HCT116 (cell line): ENCODE measurements around the gene THPO. TPM values are rescaled to one million over a fixed set of nuclear protein-coding genes. Genes with fewer than 3 reads are reported as not detected.

ENCODE experiments used
- ATAC-seq: fragments of 200-7000 bp; cut with Tn5 transposase; 2 replicates; pipeline ENCODE4 v1.9.1; 2020; ENCODE audit warnings: mild to moderate bottlenecking, moderate library complexity
- BruUV-seq: library from RNA; stranded (reverse); fragments of 400-500 nt; replicated peaks from 2 replicates; lab custom pipeline; 2021; lab: Mats Ljungman, UMichigan
- CTCF ChIA-PET: fragments of 300-600 bp; sonication (Branson Sonifier 250); formaldehyde crosslinking; loops from one replicate; lab custom pipeline; 2021; ENCODE audit warnings: antibody characterized with exemption; lab: Charles Lee
- POLR2A ChIA-PET: fragments of 300-600, 350-600 bp; sonication (Branson Sonifier 250); formaldehyde crosslinking; loops from one replicate; lab custom pipeline; 2021; ENCODE audit warnings: antibody characterized with exemption; lab: Charles Lee
- RAD21 ChIA-PET, 2 experiments: fragments of 300-600 bp; sonication (Branson Sonifier 250); formaldehyde crosslinking; loops; one replicate each; lab custom pipeline; 2023; ENCODE audit warnings: low total read pairs in 2 of 2; ENCODE audit not compliant: uncharacterized antibody in 2 of 2, unreplicated experiment in 2 of 2, low non-redundant PET in 1 of 2; lab: Charles Lee
- DNase-seq: peaks from one replicate; pipeline ENCODE4 v3.0.0-alpha.2; 2010; ENCODE audit warnings: low read depth, low spot score
- H2AFZ ChIP-seq: fragments of 200-600 bp; shearing (Covaris generic), sonication (generic); 2 replicates; pipeline ENCODE4 v1.6.1; 2017; ENCODE audit warnings: low read depth, mixed run types, mixed read lengths, antibody characterized with exemption, low read length; ENCODE audit not compliant: poor library complexity, severe bottlenecking
- H3K27ac ChIP-seq: 2 replicates; pipeline ENCODE4 v1.5.1; 2012; ENCODE audit warnings: low read depth, low read length
- H3K27me3 ChIP-seq: fragments of 200-600 bp; sonication (generic); 2 replicates; pipeline ENCODE4 v1.6.1; 2016; ENCODE audit warnings: mixed run types, low read length, mixed read lengths; ENCODE audit not compliant: insufficient read depth
- H3K36me3 ChIP-seq, 2 experiments: fragments of 200-500 bp in 1 of 2; fragments of 200-600 bp in 1 of 2; sonication (Bioruptor generic) in 1 of 2; sonication (generic) in 1 of 2; 2 replicates each; pipeline versions ENCODE4 v1.5.1 to v1.6.1; 2014 to 2016; ENCODE audit warnings: low read length in 2 of 2, inconsistent platforms in 1 of 2, mixed read lengths in 1 of 2, mixed run types in 1 of 2; ENCODE audit not compliant: insufficient read depth in 2 of 2, control insufficient read depth in 1 of 2
- H3K4me1 ChIP-seq, 2 experiments: fragments of 200-600 bp in 1 of 2; sonication (generic) in 1 of 2; 2 replicates each; pipeline versions ENCODE4 v1.5.1 to v1.6.1; 2012 to 2017; ENCODE audit warnings: low read length in 2 of 2, inconsistent platforms in 1 of 2, mild to moderate bottlenecking in 1 of 2, mixed read lengths in 1 of 2, mixed run types in 1 of 2, moderate library complexity in 1 of 2; ENCODE audit not compliant: insufficient read depth in 2 of 2, control insufficient read depth in 1 of 2
- H3K4me2 ChIP-seq: fragments of 200-600 bp; sonication (generic); 2 replicates; pipeline ENCODE4 v1.6.1; 2017; ENCODE audit warnings: mixed run types, low read length, mixed read lengths
- H3K4me3 ChIP-seq, 2 experiments: fragments of 200-600 bp in 1 of 2; sonication (generic) in 1 of 2; replicated peaks in 1 of 2; 2 replicates each; pipeline ENCODE4 v1.5.1; 2011 to 2016; ENCODE audit warnings: low read length in 2 of 2, control low read depth in 1 of 2, low read depth in 1 of 2, mild to moderate bottlenecking in 1 of 2, mixed read lengths in 1 of 2, mixed run types in 1 of 2
- H3K79me2 ChIP-seq: fragments of 200-600 bp; sonication (generic); 2 replicates; pipeline ENCODE4 v1.6.1; 2017; ENCODE audit warnings: mild to moderate bottlenecking, mixed run types, low read length, moderate library complexity, mixed read lengths; ENCODE audit not compliant: insufficient read depth
- H3K9ac ChIP-seq: fragments of 200-600 bp; sonication (generic); 2 replicates; pipeline ENCODE4 v1.6.1; 2016; ENCODE audit warnings: low read length, mixed read lengths
- H3K9me2 ChIP-seq: fragments of 200-600 bp; sonication (generic), shearing (Covaris generic); 2 replicates; pipeline ENCODE4 v1.6.1; 2017; ENCODE audit warnings: mixed run types, mild to moderate bottlenecking, moderate library complexity; ENCODE audit not compliant: insufficient read depth
- H3K9me3 ChIP-seq, 2 experiments: fragments of 200-500 bp in 1 of 2; fragments of 200-600 bp in 1 of 2; sonication (Bioruptor generic) in 1 of 2; sonication (generic) in 1 of 2; 2 replicates each; pipeline ENCODE4 v1.6.1; 2014 to 2017; ENCODE audit warnings: low read length in 2 of 2, mixed read lengths in 2 of 2, inconsistent platforms in 1 of 2, low read depth in 1 of 2, mild to moderate bottlenecking in 1 of 2, mixed run types in 1 of 2, moderate library complexity in 1 of 2; ENCODE audit not compliant: control insufficient read depth in 1 of 2, insufficient read depth in 1 of 2
- H4K20me1 ChIP-seq: fragments of 200-600 bp; sonication (generic), shearing (Covaris generic); 2 replicates; pipeline ENCODE4 v1.6.1; 2017; ENCODE audit warnings: mixed run types, mild to moderate bottlenecking, moderate library complexity; ENCODE audit not compliant: insufficient read depth
- CBX3 ChIP-seq: IDR thresholded peaks from 2 replicates; pipeline ENCODE4 v1.6.1; 2012; ENCODE audit warnings: low read depth
- CEBPB ChIP-seq: IDR thresholded peaks from 2 replicates; pipeline ENCODE4 v1.6.1; 2012; ENCODE audit warnings: low read depth
- EGR1 ChIP-seq: IDR thresholded peaks from 2 replicates; pipeline ENCODE4 v1.6.1; 2012; ENCODE audit warnings: low read depth
- EZH2 ChIP-seq: fragments of 200-600 bp; sonication (generic); IDR thresholded peaks from 2 replicates; pipeline ENCODE4 v1.6.1; 2017; ENCODE audit warnings: antibody characterized with exemption, mixed run types
- EZH2phosphoT487 ChIP-seq: fragments of 200-600 bp; IDR thresholded peaks from 2 replicates; pipeline ENCODE4 v1.6.1; 2018; ENCODE audit warnings: antibody characterized with exemption, borderline replicate concordance
- JUND ChIP-seq: IDR thresholded peaks from 2 replicates; pipeline ENCODE4 v1.6.1; 2012
- POLR2AphosphoS5 ChIP-seq: IDR thresholded peaks from 2 replicates; pipeline ENCODE4 v1.6.1; 2011; ENCODE audit warnings: mild to moderate bottlenecking, low read depth, low read length, moderate library complexity
- RAD21 ChIP-seq: IDR thresholded peaks from 2 replicates; pipeline ENCODE4 v1.6.1; 2012; ENCODE audit warnings: low read depth, mild to moderate bottlenecking
- SP1 ChIP-seq: IDR thresholded peaks from 2 replicates; pipeline ENCODE4 v1.6.1; 2012; ENCODE audit warnings: low read depth
- SRF ChIP-seq: IDR thresholded peaks from 2 replicates; pipeline ENCODE4 v1.6.1; 2012; ENCODE audit warnings: low read depth
- TCF7L2 ChIP-seq: IDR thresholded peaks from 2 replicates; pipeline ENCODE4 v1.7.0; 2011; ENCODE audit warnings: borderline replicate concordance, inconsistent platforms; ENCODE audit not compliant: insufficient read depth, insufficient read length; ENCODE audit errors: extremely low read depth
- YY1 ChIP-seq: IDR thresholded peaks from 2 replicates; pipeline ENCODE4 v1.6.1; 2011; ENCODE audit warnings: low read length, low read depth, moderate library complexity, mild to moderate bottlenecking; ENCODE audit not compliant: insufficient replicate concordance; ENCODE audit errors: extremely low read depth
- ZFX ChIP-seq: fragments of 450-650 bp; IDR thresholded peaks from 2 replicates; pipeline ENCODE4 v1.6.1; 2017
- ZNF274 ChIP-seq: fragments of 200-500 bp; sonication (Bioruptor generic); IDR thresholded peaks from 2 replicates; pipeline ENCODE4 v1.6.1; 2014; ENCODE audit warnings: mild to moderate bottlenecking, low read depth, low read length, inconsistent platforms
- intact Hi-C: fragments of 100-400 bp; cut with micrococcal nuclease; formaldehyde crosslinking; loops from 2 replicates; pipeline ENCODE4 v1.10.0; 2022
- total RNA-seq: library from RNA; stranded (reverse); gene quantifications from one replicate; pipeline ENCODE4 v1.2.1, GENCODE V29; 2021; ENCODE audit not compliant: unreplicated experiment
- TF ChIP-seq, protein P1 (sequence below): IDR thresholded peaks from 2 replicates; pipeline ENCODE4 v1.6.1; 2012; ENCODE audit warnings: low read depth
- TF ChIP-seq, protein P2 (sequence below): IDR thresholded peaks from 2 replicates; pipeline ENCODE4 v1.6.1; 2011; ENCODE audit warnings: mild to moderate bottlenecking, low read length, moderate library complexity; ENCODE audit not compliant: insufficient replicate concordance; ENCODE audit errors: extremely low read depth
- TF ChIP-seq, protein P3 (sequence below): IDR thresholded peaks from 2 replicates; pipeline ENCODE4 v1.6.1; 2012

THPO gene
- total RNA-seq, 1 experiment from 2014 or later: not detected

GRCh38 chr3:184354754-184355153 lies 23.3 kb downstream of the THPO start:
- Histone ChIP-seq H3K4me1 (peaks cover 0 to 6% of the 10 kb centered on the region in 2 experiments; a peak in 1 of 4 replicates), H3K79me2 (no peaks in the 10 kb centered on the region; the same call in 1 of the 2 replicates), H3K27me3 (no peaks in the 10 kb centered on the region), H4K20me1 (no peaks in the 10 kb centered on the region), H3K9me2 (no peaks in the 10 kb centered on the region), H3K27ac (no peak overlapping the region), H3K4me3 (no peak overlapping the region), H3K9ac (no peak overlapping the region), H3K4me2 (no peak overlapping the region), H3K9me3 (no peaks in the 10 kb centered on the region), H3K36me3 (peaks cover 24% of the 10 kb centered on the region in 2 experiments; a peak in 3 of 4 replicates), H2AFZ (no peak overlapping the region)
- no peak for TF ChIP-seq EZH2phosphoT487
- no peak for TF ChIP-seq POLR2AphosphoS5
- TF ChIP-seq SP1: no peak
- TF ChIP-seq TCF7L2: no peak
- no peak for TF ChIP-seq ZNF274
- TF ChIP-seq YY1: no peak
- no peak for TF ChIP-seq EGR1
- TF ChIP-seq, protein P1, sequence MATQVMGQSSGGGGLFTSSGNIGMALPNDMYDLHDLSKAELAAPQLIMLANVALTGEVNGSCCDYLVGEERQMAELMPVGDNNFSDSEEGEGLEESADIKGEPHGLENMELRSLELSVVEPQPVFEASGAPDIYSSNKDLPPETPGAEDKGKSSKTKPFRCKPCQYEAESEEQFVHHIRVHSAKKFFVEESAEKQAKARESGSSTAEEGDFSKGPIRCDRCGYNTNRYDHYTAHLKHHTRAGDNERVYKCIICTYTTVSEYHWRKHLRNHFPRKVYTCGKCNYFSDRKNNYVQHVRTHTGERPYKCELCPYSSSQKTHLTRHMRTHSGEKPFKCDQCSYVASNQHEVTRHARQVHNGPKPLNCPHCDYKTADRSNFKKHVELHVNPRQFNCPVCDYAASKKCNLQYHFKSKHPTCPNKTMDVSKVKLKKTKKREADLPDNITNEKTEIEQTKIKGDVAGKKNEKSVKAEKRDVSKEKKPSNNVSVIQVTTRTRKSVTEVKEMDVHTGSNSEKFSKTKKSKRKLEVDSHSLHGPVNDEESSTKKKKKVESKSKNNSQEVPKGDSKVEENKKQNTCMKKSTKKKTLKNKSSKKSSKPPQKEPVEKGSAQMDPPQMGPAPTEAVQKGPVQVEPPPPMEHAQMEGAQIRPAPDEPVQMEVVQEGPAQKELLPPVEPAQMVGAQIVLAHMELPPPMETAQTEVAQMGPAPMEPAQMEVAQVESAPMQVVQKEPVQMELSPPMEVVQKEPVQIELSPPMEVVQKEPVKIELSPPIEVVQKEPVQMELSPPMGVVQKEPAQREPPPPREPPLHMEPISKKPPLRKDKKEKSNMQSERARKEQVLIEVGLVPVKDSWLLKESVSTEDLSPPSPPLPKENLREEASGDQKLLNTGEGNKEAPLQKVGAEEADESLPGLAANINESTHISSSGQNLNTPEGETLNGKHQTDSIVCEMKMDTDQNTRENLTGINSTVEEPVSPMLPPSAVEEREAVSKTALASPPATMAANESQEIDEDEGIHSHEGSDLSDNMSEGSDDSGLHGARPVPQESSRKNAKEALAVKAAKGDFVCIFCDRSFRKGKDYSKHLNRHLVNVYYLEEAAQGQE: no peak
- TF ChIP-seq CBX3: no peak
- TF ChIP-seq, protein P2, sequence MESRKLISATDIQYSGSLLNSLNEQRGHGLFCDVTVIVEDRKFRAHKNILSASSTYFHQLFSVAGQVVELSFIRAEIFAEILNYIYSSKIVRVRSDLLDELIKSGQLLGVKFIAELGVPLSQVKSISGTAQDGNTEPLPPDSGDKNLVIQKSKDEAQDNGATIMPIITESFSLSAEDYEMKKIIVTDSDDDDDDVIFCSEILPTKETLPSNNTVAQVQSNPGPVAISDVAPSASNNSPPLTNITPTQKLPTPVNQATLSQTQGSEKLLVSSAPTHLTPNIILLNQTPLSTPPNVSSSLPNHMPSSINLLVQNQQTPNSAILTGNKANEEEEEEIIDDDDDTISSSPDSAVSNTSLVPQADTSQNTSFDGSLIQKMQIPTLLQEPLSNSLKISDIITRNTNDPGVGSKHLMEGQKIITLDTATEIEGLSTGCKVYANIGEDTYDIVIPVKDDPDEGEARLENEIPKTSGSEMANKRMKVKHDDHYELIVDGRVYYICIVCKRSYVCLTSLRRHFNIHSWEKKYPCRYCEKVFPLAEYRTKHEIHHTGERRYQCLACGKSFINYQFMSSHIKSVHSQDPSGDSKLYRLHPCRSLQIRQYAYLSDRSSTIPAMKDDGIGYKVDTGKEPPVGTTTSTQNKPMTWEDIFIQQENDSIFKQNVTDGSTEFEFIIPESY: no peak
- no peak for TF ChIP-seq ZFX
- no peak for TF ChIP-seq CEBPB
- no peak for TF ChIP-seq SRF
- TF ChIP-seq JUND: no peak
- no peak for TF ChIP-seq RAD21
- TF ChIP-seq EZH2: no peak
- TF ChIP-seq, protein P3, sequence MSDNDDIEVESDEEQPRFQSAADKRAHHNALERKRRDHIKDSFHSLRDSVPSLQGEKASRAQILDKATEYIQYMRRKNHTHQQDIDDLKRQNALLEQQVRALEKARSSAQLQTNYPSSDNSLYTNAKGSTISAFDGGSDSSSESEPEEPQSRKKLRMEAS: no peak
- intact Hi-C loops: no loop called here
- ChIA-PET CTCF (interaction anchor here (1.2 kb wide), 1 partner anchor 178 kb away, joined by 3 read pairs; no protein-coding TSS in a partner anchor), POLR2A (no interaction called here), RAD21 (no interaction called here)
- no TSS peak for BruUV-seq
- no peak for DNase-seq
- peak; percentile 46 for ATAC-seq
